Measurements from ENCODE around the gene SIDT2. TPM values are rescaled to one million over a fixed set of nuclear protein-coding genes. Genes with fewer than 3 reads are reported as not detected.
A peak's percentile ranks its signal among the peaks of the same experiment; 100 is the strongest.

SIDT2 gene
- total and polyA plus RNA-seq, 2 of the 13 experiments (the other 11 are each of a cell fraction or from before 2014, with no cell fraction given): 11.5 to 28.0 TPM

- TF ChIP-seq ZBED4 (CRISPR knock-in tag; IDR thresholded peaks at IDR 0.05; ENCODE audit: borderline replicate concordance) (no peak; the same call in 1 of the 2 replicates), ZBTB3 (CRISPR knock-in tag; IDR thresholded peaks at IDR 0.05; ENCODE audit: borderline replicate concordance, low read depth) (no peak; the same call in 1 of the 2 replicates), TOE1 (CRISPR knock-in tag; IDR thresholded peaks at IDR 0.05) (no peak), ZFP37 (CRISPR knock-in tag; IDR thresholded peaks at IDR 0.05; ENCODE audit: borderline replicate concordance) (peak; percentile 40; the same call in 1 of the 2 replicates), ZNF83 (CRISPR knock-in tag; IDR thresholded peaks at IDR 0.05; ENCODE audit: borderline replicate concordance) (peak; percentile 57; the same call in 1 of the 2 replicates), KIAA2018 (CRISPR knock-in tag; IDR thresholded peaks at IDR 0.05; ENCODE audit: borderline replicate concordance) (no peak), PRDM15 (CRISPR knock-in tag; IDR thresholded peaks at IDR 0.05) (peak; percentile 41; the same call in 1 of the 2 replicates), IKZF1 (IDR thresholded peaks at IDR 0.05) (no peak), GFI1 (CRISPR knock-in tag; IDR thresholded peaks at IDR 0.05; ENCODE audit: borderline replicate concordance) (no peak), HCFC1 (IDR thresholded peaks at IDR 0.05; ENCODE audit: low read depth, low read length) (no peak), ZNF674 (CRISPR knock-in tag; IDR thresholded peaks at IDR 0.05; ENCODE audit: low read depth) (no peak), ZNF274 (CRISPR knock-in tag; IDR thresholded peaks at IDR 0.05) (peak; percentile 96), SMAD1 (CRISPR knock-in tag; IDR thresholded peaks at IDR 0.05; ENCODE audit: borderline replicate concordance, low read depth) (peak; percentile 5; the same call in 1 of the 2 replicates)
These were observed 34.6 kb upstream of the SIDT2 start, which contains the start of gene PAFAH1B2 (continued) for GRCh38 chr11:117143871-117144476.

Data from HepG2 (cell line).